ENCODE results near the gene NR1I3.

NR1I3 gene, protein sequence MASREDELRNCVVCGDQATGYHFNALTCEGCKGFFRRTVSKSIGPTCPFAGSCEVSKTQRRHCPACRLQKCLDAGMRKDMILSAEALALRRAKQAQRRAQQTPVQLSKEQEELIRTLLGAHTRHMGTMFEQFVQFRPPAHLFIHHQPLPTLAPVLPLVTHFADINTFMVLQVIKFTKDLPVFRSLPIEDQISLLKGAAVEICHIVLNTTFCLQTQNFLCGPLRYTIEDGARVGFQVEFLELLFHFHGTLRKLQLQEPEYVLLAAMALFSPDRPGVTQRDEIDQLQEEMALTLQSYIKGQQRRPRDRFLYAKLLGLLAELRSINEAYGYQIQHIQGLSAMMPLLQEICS

DNA sequence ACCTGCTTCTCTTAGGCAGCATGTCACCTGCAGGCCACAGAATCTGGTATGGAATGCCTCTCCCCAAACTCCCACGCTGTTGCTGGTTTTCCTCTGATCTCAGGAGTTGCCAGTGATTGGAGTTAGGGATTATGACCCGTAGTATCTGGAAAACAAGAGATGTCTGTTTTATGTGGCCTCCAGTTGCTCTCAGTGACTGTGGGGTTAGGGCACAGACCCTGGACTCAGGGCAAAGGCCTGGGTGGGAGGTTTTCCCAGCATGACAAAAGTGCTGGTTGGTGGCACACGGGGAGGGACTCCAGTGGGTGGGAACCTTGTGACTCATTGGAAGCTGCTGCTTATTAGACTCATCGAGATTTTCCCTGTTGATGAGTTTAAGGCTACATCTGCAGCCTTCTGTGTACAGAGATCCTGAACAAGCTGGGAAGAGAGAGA lies at the start of gene NR1I3:
Gene NR1I3, minus strand, starts transcription at position 165 of the 435 bp plus-strand sequence. CDS start 1,638 bp downstream, outside the sequence.
- H3K4me3 Mint-ChIP-seq, result no peak within 1 kb of the TSS
- DNase-seq, result no peak
- H3K27ac Mint-ChIP-seq, result no peak within 1 kb of the TSS
- H3K36me3 Mint-ChIP-seq (ENCODE audit: low read depth), result no peaks in the 10 kb centered on the region
- peaks cover 3% of the 10 kb centered on the region for H3K27me3 Mint-ChIP-seq
- H3K9me3 Mint-ChIP-seq, result no peaks in the 10 kb centered on the region
- no peaks in the 10 kb centered on the region for H3K4me1 Mint-ChIP-seq (ENCODE audit: low read depth)

DNA sequence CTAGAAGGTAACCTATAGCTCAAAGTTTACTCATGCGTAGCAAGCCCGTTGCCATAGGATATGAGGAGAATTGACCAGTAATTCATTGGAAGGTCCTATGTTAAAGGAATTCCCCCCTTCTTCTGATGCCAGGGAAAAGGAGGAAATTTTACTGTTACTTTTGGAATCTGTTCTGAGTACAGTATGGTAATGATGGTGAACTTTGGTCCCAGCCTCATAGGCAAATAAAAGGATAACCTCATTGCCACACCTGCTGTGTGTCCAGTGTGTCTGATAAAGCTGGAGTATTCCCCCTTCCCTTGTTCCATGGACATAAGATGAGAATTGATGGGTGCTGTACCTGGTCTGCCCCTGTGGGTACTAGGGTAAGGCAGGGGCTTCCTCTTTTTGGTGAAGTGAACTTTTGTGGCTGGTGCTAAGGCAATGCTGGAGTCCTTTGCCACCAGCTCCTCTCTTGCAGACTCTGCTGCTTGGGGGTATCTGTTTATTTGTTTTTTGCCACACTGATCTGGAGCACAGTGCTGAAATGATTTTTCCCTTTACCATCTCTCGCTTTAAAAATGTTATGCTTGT lies 49.6 kb upstream of the NR1I3 start:
- no peaks in the 10 kb centered on the region for H3K27me3 Mint-ChIP-seq
- H3K4me1 Mint-ChIP-seq (ENCODE audit: low read depth), result no peaks in the 10 kb centered on the region
- no peak overlapping the region for H3K27ac Mint-ChIP-seq
- H3K9me3 Mint-ChIP-seq, result no peaks in the 10 kb centered on the region
- DNase-seq, result no peak
- H3K4me3 Mint-ChIP-seq, result no peak overlapping the region
- H3K36me3 Mint-ChIP-seq (ENCODE audit: low read depth), result no peaks in the 10 kb centered on the region

DNA sequence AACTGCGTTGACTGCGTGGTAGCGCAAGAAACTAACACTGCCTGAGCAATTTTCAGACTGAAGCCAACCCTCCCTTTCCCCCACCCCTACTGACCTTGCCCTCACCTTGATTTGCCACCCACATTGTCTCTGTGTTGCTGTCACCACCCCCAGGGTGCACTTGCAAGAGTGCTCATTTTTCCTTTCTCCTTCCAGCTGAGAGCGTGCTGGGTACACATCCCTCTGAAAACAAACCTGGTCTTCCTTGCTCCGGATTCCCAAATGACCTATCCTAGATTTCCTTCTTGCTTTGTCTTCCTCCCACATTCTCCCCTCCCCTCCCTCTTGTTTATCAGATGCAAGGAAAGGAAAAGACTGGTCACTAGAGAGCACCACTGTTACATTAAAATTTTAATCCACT lies 47.5 kb upstream of the NR1I3 start:
- no peaks in the 10 kb centered on the region for H3K27me3 Mint-ChIP-seq
- no peaks in the 10 kb centered on the region for H3K4me1 Mint-ChIP-seq (ENCODE audit: low read depth)
- no peaks in the 10 kb centered on the region for H3K36me3 Mint-ChIP-seq (ENCODE audit: low read depth)
- no peak overlapping the region for H3K27ac Mint-ChIP-seq
- H3K9me3 Mint-ChIP-seq, result no peaks in the 10 kb centered on the region
- DNase-seq, result no peak
- H3K4me3 Mint-ChIP-seq, result no peak overlapping the region

DNA sequence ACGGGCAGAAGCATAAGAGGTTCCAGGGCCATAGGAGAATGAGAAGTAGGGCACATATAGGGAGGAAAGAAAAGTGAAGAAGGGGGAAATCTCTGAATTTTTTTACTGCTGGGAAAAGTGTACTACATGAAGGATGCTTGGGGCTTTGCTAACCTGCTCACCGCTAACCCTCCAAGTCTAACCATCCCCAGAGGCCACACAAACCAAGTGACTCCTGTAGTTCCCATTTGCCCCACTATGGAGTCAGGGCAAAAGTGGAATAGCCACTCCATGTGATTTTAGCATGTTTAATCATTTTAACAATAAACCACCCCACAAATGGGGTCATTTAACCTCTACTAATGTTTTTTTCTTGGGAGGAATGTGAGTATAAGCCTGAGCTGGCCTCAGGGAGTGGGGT lies 47.1 kb upstream of the NR1I3 start:
- H3K9me3 Mint-ChIP-seq, result no peaks in the 10 kb centered on the region
- H3K4me3 Mint-ChIP-seq, result no peak overlapping the region

DNA sequence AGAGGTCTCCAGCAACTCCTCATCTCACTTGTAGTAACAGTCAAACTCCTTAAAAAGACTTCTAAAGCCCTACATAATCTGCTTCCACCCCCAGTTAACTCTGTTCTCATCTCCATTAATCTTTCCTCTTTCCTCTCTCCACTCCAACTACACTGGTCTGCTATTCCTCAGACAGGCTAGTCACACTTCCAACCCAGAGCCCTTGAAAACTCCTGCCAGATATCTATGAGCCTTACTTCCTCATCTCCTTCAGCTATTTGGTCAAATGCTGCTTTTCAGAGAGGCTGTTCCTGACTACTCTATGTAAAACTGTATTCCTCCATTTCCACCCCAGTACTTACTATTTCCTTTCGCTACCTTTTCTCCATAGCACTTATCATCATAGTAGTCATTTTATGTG lies 45.0 kb upstream of the NR1I3 start:
- Mint-ChIP-seq H3K4me3 (no peak overlapping the region), H3K36me3 (ENCODE audit: low read depth) (no peaks in the 10 kb centered on the region), H3K27ac (no peak overlapping the region), H3K9me3 (no peaks in the 10 kb centered on the region), H3K4me1 (ENCODE audit: low read depth) (no peaks in the 10 kb centered on the region), H3K27me3 (no peaks in the 10 kb centered on the region)
- DNase-seq, result no peak

More for the DNA sequence above, 47.1 kb upstream of the NR1I3 start:
- Mint-ChIP-seq H3K27me3 (no peaks in the 10 kb centered on the region), H3K27ac (no peak overlapping the region), H3K4me1 (ENCODE audit: low read depth) (no peaks in the 10 kb centered on the region), H3K36me3 (ENCODE audit: low read depth) (no peaks in the 10 kb centered on the region)
- no peak for DNase-seq

DNA sequence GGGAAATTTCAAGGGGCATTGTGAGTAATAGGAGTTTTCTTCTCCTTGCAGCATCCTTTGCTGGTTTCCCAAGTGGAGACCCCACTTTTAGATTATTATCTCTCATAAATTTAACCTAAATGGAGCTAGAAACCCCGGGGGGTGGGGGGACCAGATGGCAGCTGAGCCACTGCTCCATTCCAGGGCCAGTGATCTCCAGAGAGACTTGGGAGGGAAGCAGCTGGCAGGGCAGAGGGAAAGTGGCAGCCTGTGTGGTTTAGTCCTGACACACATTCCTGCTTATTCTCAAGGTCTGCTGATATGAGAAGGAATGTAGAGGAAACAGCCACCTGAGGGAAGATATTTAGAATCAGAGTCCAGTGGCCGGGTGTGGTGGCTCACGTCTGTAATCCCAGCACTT lies 36.9 kb upstream of the NR1I3 start:
- Mint-ChIP-seq H3K36me3 (ENCODE audit: low read depth) (no peaks in the 10 kb centered on the region), H3K27ac (no peak overlapping the region), H3K4me3 (no peak overlapping the region), H3K4me1 (ENCODE audit: low read depth) (no peaks in the 10 kb centered on the region), H3K9me3 (no peaks in the 10 kb centered on the region), H3K27me3 (peaks cover 4% of the 10 kb centered on the region)
- DNase-seq, result no peak

DNA sequence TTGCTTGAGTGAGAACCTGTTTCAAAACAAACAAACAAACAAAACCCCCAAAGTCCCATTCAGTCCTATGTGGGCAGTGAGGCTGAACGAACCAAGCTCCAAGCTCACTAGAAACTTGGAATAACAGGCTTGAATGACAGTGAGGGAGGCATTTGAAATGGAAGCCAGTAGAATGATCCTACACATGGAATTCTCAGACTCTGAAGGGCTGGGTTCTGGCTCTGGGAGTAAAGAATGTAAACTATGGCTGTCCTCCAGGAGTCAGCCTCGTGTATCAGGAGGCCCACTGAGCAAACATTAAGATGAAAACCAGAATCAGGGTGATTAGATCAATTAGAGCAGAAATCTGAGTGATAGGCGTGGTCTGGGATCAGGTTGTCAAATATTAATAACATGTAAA lies 35.4 kb upstream of the NR1I3 start:
- H3K9me3 Mint-ChIP-seq, result no peaks in the 10 kb centered on the region
- no peaks in the 10 kb centered on the region for H3K4me1 Mint-ChIP-seq (ENCODE audit: low read depth)
- H3K4me3 Mint-ChIP-seq, result no peak overlapping the region
- H3K36me3 Mint-ChIP-seq (ENCODE audit: low read depth), result no peaks in the 10 kb centered on the region
- H3K27me3 Mint-ChIP-seq, result peaks cover 4% of the 10 kb centered on the region
- no peak overlapping the region for H3K27ac Mint-ChIP-seq
- DNase-seq, result no peak

DNA sequence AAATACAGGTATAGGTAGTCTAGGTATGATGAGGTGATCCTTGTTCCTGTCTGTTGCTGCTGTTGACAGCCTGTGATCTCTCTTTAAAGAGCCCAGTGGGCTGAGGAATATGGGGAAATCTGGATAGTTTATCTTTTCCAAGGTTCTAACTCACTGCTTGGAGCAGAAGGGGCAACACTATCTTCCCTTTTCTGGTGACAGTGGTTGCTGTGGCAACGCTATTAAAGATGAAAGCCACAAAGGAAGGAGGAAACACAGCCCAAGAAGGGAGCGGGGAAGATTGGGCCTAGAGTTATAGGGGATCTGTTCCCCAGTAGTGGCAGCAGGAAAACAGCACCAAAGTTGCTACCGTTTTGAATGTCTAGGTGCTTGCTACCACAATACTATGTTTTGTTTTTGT lies 29.3 kb upstream of the NR1I3 start:
- Mint-ChIP-seq H3K4me1 (ENCODE audit: low read depth) (no peaks in the 10 kb centered on the region), H3K9me3 (no peaks in the 10 kb centered on the region), H3K27me3 (peaks cover 25% of the 10 kb centered on the region), H3K36me3 (ENCODE audit: low read depth) (no peaks in the 10 kb centered on the region), H3K4me3 (no peak overlapping the region), H3K27ac (no peak overlapping the region)
- DNase-seq, result no peak

DNA sequence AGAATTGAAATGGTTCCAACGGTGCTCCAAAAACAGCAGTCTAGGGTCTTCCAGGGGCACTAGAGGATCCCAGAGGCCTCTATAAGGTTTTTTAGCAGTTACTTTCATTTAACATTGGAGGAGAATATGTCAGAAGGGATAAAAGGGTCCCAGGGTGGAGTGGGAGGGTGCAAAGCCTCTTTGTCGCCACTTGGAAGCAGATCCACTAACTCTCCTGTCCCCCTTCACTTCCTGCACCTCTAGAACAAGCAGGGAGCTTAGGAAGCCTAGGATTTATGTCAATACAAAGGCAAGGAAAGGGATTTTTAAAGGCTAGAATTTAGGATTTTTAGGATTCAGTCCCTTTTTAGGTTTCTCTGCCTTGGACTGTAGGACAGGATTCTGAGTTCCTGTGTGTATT lies 28.8 kb upstream of the NR1I3 start:
- Mint-ChIP-seq H3K27me3 (peaks cover 26% of the 10 kb centered on the region), H3K4me3 (no peak overlapping the region), H3K9me3 (no peaks in the 10 kb centered on the region), H3K4me1 (ENCODE audit: low read depth) (no peaks in the 10 kb centered on the region), H3K36me3 (ENCODE audit: low read depth) (no peaks in the 10 kb centered on the region), H3K27ac (no peak overlapping the region)
- DNase-seq, result no peak

DNA sequence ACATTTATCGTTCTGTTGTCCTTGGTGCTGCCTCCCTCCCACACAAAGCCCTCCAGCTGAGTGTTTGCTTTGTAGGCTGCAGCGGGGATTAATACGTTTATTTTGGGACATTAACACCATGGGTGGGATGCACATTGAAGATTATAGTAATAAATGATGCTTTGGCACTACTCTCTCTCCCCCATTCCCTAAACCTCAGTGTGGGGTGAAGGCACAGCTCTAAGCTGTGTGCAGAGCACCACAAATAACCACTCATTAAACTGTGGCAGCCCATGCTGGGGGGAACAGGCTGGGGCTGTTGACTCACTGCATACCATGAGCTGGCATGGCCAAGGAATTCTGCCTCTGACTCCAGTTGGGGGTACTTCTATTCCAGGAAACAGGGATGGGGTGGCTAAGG lies 28.2 kb upstream of the NR1I3 start:
- H3K27ac Mint-ChIP-seq, result no peak overlapping the region
- H3K9me3 Mint-ChIP-seq, result no peaks in the 10 kb centered on the region
- no peak for DNase-seq
- H3K27me3 Mint-ChIP-seq, result peaks cover 30% of the 10 kb centered on the region
- no peaks in the 10 kb centered on the region for H3K36me3 Mint-ChIP-seq (ENCODE audit: low read depth)
- H3K4me1 Mint-ChIP-seq (ENCODE audit: low read depth), result no peaks in the 10 kb centered on the region
- H3K4me3 Mint-ChIP-seq, result no peak overlapping the region

DNA sequence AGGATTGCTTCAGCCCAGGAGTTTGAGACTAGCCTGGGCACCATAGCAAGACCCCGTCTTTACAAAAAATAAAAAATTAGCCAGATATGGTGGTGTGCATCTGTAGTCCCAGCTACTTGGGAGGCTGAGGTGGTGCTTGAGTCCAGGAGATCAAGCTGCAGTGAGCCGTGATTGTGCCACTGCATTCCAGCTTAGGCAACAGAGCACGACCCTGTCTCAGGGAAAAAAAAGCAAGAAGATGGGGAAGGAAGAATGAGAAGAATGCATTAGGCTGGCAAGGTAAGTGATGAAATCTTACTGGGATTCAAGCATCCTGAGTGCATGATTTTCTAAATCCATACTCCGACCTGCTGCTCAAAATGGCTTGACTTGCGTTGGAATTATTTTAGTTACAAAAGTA lies 27.3 kb upstream of the NR1I3 start:
- no peaks in the 10 kb centered on the region for H3K9me3 Mint-ChIP-seq
- no peak overlapping the region for H3K4me3 Mint-ChIP-seq
- H3K36me3 Mint-ChIP-seq (ENCODE audit: low read depth), result no peaks in the 10 kb centered on the region
- no peak overlapping the region for H3K27ac Mint-ChIP-seq
- H3K27me3 Mint-ChIP-seq, result peaks cover 39% of the 10 kb centered on the region
- DNase-seq, result no peak
- H3K4me1 Mint-ChIP-seq (ENCODE audit: low read depth), result no peaks in the 10 kb centered on the region

DNA sequence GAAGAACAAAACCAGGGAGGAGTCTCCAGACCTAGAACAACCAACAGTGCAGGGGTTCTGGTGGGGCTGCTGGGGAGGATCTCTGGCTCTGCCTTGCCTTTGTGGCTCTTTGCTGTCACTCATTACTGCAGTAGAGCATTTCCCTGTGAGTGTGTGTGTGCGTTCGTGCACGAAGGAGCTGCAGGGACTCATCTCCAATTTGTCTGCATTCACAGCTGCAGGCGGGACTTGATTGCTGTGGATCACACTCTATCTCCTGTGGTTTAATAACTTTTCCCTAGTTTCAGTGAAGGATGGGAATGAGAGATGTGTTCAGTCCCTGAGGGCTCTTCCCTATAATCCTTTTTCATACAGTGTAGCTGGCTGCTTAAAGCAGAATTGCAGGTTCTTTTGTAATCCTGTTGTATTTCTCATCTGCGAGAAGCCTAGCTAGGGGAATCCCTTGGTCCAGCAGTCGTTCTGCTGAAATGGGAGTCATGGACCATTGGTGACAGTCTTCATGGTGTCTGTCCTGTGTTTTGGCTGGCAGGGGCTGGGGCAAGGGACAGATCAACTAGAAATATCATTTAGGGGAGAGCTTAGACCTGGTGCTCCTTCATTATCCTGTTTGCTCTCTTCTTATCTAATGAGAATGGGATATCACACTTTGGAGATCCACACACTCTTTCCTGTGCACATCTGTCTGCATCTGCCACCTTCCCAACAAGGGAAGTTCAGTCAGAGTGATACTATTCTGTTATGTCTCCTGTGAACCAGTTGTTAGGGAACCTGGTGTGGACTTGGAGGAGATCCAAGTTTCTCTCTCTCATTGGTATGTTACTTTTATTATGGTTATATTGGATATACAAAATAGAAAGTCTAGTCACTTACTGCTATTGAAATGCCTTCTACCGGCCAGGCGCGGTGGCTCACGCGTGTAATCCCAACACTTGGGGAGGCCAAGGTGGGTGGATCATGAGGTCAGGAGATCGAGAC lies 23.5 kb upstream of the NR1I3 start:
- peaks cover 12% of the 10 kb centered on the region for H3K9me3 Mint-ChIP-seq
- no peak for DNase-seq
- peaks cover 12% of the 10 kb centered on the region for H3K36me3 Mint-ChIP-seq (ENCODE audit: low read depth)
- no peak overlapping the region for H3K27ac Mint-ChIP-seq
- peaks cover 9% of the 10 kb centered on the region for H3K4me1 Mint-ChIP-seq (ENCODE audit: low read depth)
- H3K27me3 Mint-ChIP-seq, result peaks cover 73% of the 10 kb centered on the region
- no peak overlapping the region for H3K4me3 Mint-ChIP-seq

DNA sequence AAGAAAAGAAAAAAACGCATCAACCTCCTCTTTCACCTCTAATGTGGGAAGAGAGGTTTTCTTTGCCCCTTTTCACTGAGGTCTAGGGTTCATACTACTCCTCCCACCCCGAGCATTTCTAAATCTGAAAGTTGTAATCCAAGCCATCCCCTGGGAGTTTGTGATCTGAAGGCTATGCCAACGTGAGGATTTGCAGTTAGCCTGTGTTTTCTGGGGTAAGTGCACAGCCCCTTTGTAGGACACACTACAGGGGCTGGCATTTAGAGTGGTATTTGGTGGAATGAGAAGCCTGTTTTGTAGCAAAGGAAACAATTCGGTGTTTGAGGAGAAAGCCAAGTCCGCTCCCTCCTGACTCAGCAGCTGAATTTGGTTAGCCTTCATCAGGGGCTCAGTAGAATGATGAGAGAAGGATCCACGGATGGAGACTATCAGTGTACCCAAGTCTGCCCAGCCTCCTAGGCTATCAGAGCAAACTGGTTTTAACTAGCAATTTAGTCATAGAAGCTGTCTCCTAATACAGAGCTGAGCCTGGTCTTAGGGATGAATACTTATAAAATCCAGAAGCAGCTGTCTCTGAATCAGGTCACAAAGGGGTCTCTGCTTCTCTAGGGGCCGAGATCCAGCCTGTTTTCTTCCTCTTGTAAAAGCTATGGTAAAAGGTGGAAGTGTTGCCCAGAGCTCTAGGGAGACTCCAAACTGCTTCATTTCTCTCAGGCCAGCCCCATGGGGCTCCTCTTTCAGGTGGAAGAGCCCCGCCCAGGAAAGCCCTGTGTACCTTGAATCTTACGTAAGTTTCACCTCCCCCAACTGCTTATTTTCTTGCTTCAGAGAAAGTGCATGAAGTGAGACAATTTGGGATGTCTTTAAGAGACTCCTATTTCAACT lies 22.6 kb upstream of the NR1I3 start:
- H3K27me3 Mint-ChIP-seq, result peaks cover 67% of the 10 kb centered on the region
- H3K4me1 Mint-ChIP-seq (ENCODE audit: low read depth), result peaks cover 9% of the 10 kb centered on the region
- H3K4me3 Mint-ChIP-seq, result no peak overlapping the region
- H3K9me3 Mint-ChIP-seq, result peaks cover 12% of the 10 kb centered on the region
- H3K36me3 Mint-ChIP-seq (ENCODE audit: low read depth), result peaks cover 12% of the 10 kb centered on the region
- DNase-seq, result no peak
- H3K27ac Mint-ChIP-seq, result no peak overlapping the region

DNA sequence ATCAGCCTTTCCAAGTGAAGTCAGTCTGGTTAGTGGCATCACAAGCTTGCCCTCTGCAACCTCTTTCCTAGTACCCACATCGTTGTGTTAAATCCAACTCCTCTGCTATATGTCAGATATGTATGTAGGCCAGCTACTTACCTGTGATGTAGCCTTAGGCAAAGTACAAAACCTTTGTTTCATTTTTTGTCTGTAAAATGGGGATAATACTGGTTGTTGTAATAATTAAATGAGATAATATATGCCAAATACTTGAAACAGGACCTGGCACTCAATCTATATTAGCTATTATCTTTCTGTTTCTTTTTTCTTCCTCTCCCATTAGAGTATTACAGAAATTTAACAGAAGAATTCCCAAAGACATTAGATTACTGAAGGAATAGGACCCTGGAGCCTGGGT lies 21.8 kb upstream of the NR1I3 start:
- H3K4me1 Mint-ChIP-seq (ENCODE audit: low read depth), result peaks cover 9% of the 10 kb centered on the region
- H3K36me3 Mint-ChIP-seq (ENCODE audit: low read depth), result peaks cover 12% of the 10 kb centered on the region
- H3K9me3 Mint-ChIP-seq, result peaks cover 12% of the 10 kb centered on the region
- H3K4me3 Mint-ChIP-seq, result no peak overlapping the region
- DNase-seq, result no peak
- H3K27ac Mint-ChIP-seq, result no peak overlapping the region
- H3K27me3 Mint-ChIP-seq, result peaks cover 61% of the 10 kb centered on the region
